22Rv1 (cell line): ENCODE results near the gene KIF22.

ENCODE experiments used
- CTCF ChIP-seq: fragments of 450-650 bp; IDR thresholded peaks from 2 replicates; pipeline ENCODE4 v1.5.1; 2017; ENCODE audit warnings: mild to moderate bottlenecking
- ZFX ChIP-seq: fragments of 450-650 bp; IDR thresholded peaks from 2 replicates; pipeline ENCODE4 v1.6.1; 2017; ENCODE audit warnings: antibody characterized with exemption, borderline replicate concordance

GRCh38 chr16:29790949-29791844 is 646 bp downstream of the KIF22 start:
- no peak for TF ChIP-seq CTCF
- TF ChIP-seq ZFX = no peak
